Activated CD4-positive, alpha-beta T cell treated with anti-CD3 and anti-CD28 coated beads, Interleukin-2, amount 10 ng/mL, durations not matched to agents 24 days and 14 days (primary cell): ENCODE measurements around the gene NRXN3. TPM values are rescaled to one million over a fixed set of nuclear protein-coding genes. Genes with fewer than 3 reads are reported as not detected.
"Not testable (repeated sequence)": the region's sequence is repeated elsewhere in the genome, so short reads cannot be mapped to it uniquely, and the experiment has no call there.

Source experiments
- DNase-seq: peaks from one replicate; pipeline ENCODE4 v3.0.0; 2022
- H3K27ac Mint-ChIP-seq: one replicate; pipeline ENCODE4 v1.8.0; 2022; ENCODE audit warnings: mild to moderate bottlenecking, mixed read lengths
- H3K27me3 Mint-ChIP-seq: one replicate; pipeline ENCODE4 v1.8.0; 2022; ENCODE audit warnings: mixed read lengths
- H3K36me3 Mint-ChIP-seq: one replicate; pipeline ENCODE4 v1.8.0; 2022; ENCODE audit warnings: low read depth, mild to moderate bottlenecking, mixed read lengths
- H3K4me1 Mint-ChIP-seq: one replicate; pipeline ENCODE4 v1.8.0; 2021; ENCODE audit warnings: mixed read lengths
- H3K4me3 Mint-ChIP-seq: one replicate; pipeline ENCODE4 v1.8.0; 2022; ENCODE audit warnings: mild to moderate bottlenecking, moderate library complexity, mixed read lengths
- H3K9me3 Mint-ChIP-seq: one replicate; pipeline ENCODE4 v1.8.0; 2021; ENCODE audit warnings: mixed read lengths
- intact Hi-C: fragments of 100-400 bp; cut with micrococcal nuclease; formaldehyde crosslinking; loops from one replicate; pipeline ENCODE4 v1.15.1; 2023
- total RNA-seq: library from RNA; stranded (reverse); gene quantifications from 2 replicates; pipeline ENCODE4 v1.2.3, GENCODE V29; 2022

Gene NRXN3
- total RNA-seq, 1 donor from 2014 or later, result not detected

GRCh38 chr14:78566026-78566858, 396.1 kb downstream of the NRXN3 start:
- Mint-ChIP-seq H3K27me3 (no peaks in the 10 kb centered on the region), H3K4me3 (peak overlapping the region; percentile 28), H3K36me3 (no peaks in the 10 kb centered on the region), H3K4me1 (peaks cover 3% of the 10 kb centered on the region), H3K27ac (no peak overlapping the region), H3K9me3 (no peaks in the 10 kb centered on the region)
- intact Hi-C loops, result loop anchor here (2.0 kb wide), 1 partner anchor 703 kb away; no protein-coding TSS in a partner anchor
- DNase-seq, result peak; percentile 87

GRCh38 chr14:78566859-78567172, 396.6 kb downstream of the NRXN3 start:
- Mint-ChIP-seq H3K4me3 (no peak overlapping the region), H3K27me3 (no peaks in the 10 kb centered on the region), H3K9me3 (no peaks in the 10 kb centered on the region), H3K4me1 (peaks cover 3% of the 10 kb centered on the region), H3K36me3 (no peaks in the 10 kb centered on the region), H3K27ac (no peak overlapping the region)
- no peak for DNase-seq
- intact Hi-C loops, result loop anchor here (2.0 kb wide), 1 partner anchor 704 kb away; no protein-coding TSS in a partner anchor

GRCh38 chr14:78567343-78567742, 397.2 kb downstream of the NRXN3 start:
- Mint-ChIP-seq H3K4me3 (no peak overlapping the region), H3K27me3 (no peaks in the 10 kb centered on the region), H3K4me1 (peaks cover 3% of the 10 kb centered on the region), H3K9me3 (no peaks in the 10 kb centered on the region), H3K36me3 (no peaks in the 10 kb centered on the region), H3K27ac (no peak overlapping the region)
- DNase-seq, result no peak
- intact Hi-C loops, result loop anchor here (2.0 kb wide), 1 partner anchor 705 kb away; no protein-coding TSS in a partner anchor

DNA sequence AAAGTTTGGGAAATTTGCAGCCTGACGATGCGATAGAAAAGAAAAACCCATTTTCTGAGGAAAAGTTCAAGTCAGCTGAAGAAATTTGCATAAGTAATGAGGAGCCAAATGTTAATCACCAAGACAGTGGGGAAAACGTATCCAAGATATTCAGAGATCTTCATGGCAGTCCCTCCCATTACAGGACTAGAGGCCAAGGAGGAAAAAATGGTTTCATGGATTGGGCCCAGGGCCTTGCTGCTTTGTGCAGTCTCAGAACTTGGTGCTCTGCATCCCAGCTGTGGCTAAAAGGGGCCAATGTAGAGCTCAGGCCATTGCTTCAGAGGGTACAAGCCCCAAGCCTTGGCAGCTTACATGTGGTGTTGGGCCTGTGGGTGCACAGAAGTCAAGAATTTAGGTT, 403.6 kb downstream of the NRXN3 start:
- H3K36me3 Mint-ChIP-seq, H3K27me3 Mint-ChIP-seq, DNase-seq, H3K9me3 Mint-ChIP-seq, H3K4me3 Mint-ChIP-seq, H3K4me1 Mint-ChIP-seq, intact Hi-C loops, H3K27ac Mint-ChIP-seq: not testable (repeated sequence)

GRCh38 chr14:78576437-78577166, 406.4 kb downstream of the NRXN3 start:
- intact Hi-C loops, result no loop called here
- no peaks in the 10 kb centered on the region for H3K4me1 Mint-ChIP-seq
- no peak overlapping the region for H3K27ac Mint-ChIP-seq
- H3K9me3 Mint-ChIP-seq, result peaks cover 6% of the 10 kb centered on the region
- no peak overlapping the region for H3K4me3 Mint-ChIP-seq
- no peaks in the 10 kb centered on the region for H3K27me3 Mint-ChIP-seq
- DNase-seq, result no peak
- no peaks in the 10 kb centered on the region for H3K36me3 Mint-ChIP-seq

DNA sequence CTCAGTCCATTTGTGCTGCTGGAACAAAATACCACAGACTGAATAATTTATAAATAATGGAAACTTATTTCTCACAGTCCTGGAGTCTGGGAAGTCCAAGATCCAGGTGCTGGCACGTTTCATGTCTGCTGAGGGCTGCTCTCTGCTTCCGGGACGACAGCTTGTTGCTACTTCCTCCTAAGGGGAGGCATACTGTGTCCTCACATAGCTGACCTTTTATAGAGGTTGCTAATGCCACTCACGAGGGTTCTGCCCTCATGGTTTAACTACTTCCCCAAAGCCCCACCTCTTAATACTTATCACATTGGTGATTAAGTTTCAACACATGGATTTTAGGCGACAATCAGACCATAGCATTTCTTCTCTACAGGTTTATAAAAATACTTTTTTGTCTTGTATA, 411.1 kb downstream of the NRXN3 start:
- DNase-seq, result no peak
- intact Hi-C loops, result no loop called here
- H3K27me3 Mint-ChIP-seq, result no peaks in the 10 kb centered on the region
- H3K36me3 Mint-ChIP-seq, result no peaks in the 10 kb centered on the region
- H3K4me1 Mint-ChIP-seq, result no peaks in the 10 kb centered on the region
- no peak overlapping the region for H3K4me3 Mint-ChIP-seq
- no peak overlapping the region for H3K27ac Mint-ChIP-seq
- H3K9me3 Mint-ChIP-seq, result no peaks in the 10 kb centered on the region

DNA sequence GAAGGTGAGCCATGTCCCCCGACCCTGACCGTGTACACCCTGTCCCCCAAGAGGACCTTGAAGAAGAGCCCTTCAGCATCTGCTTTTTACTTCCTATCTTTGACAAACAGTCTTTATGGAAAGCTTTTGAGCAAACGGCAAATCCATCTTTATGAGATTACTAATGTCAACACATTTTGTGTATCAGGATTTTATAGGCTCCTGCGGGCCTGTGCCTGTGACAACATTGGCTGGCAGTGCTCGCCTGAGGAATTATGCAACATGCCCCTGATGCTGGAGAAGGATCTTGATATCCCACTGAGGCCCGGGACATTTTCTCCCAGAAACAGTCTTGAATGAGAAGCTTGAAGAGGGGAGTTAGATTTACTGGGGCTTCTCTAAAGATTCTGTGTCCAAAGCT, 416.5 kb downstream of the NRXN3 start:
- no peak for DNase-seq
- Mint-ChIP-seq H3K4me3 (no peak overlapping the region), H3K4me1 (no peaks in the 10 kb centered on the region), H3K27ac (no peak overlapping the region), H3K36me3 (no peaks in the 10 kb centered on the region), H3K27me3 (no peaks in the 10 kb centered on the region), H3K9me3 (no peaks in the 10 kb centered on the region)
- intact Hi-C loops, result no loop called here

DNA sequence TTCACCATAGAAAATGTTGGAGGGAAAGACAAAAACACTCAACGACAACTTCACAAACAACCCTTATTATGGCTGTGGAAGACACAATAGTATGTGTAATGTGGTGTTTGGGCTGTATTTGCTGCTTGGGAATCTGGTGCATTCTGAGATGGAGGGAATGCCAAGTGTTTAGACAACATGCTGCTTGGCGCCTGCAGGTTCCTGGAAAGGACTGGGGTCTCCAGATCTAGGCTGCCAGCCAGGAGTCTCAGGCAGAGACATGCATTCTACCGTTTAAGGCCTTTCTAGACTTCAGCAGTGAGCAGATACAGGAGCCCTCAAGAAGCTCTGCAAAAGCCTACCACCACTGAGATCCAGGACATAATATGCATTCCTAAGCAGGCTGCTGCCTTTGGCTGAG, 418.7 kb downstream of the NRXN3 start:
- intact Hi-C loops, result no loop called here
- no peaks in the 10 kb centered on the region for H3K4me1 Mint-ChIP-seq
- H3K4me3 Mint-ChIP-seq, result no peak overlapping the region
- no peak for DNase-seq
- no peaks in the 10 kb centered on the region for H3K9me3 Mint-ChIP-seq
- no peak overlapping the region for H3K27ac Mint-ChIP-seq
- no peaks in the 10 kb centered on the region for H3K36me3 Mint-ChIP-seq
- no peaks in the 10 kb centered on the region for H3K27me3 Mint-ChIP-seq

GRCh38 chr14:78592616-78593219, 422.5 kb downstream of the NRXN3 start:
- no peaks in the 10 kb centered on the region for H3K4me1 Mint-ChIP-seq
- DNase-seq, result no peak
- intact Hi-C loops, result loop anchor here (10.0 kb wide), 1 partner anchor 828 kb away; the partner anchor contains the start of gene SNW1
- H3K9me3 Mint-ChIP-seq, result no peaks in the 10 kb centered on the region
- H3K27ac Mint-ChIP-seq, result no peak overlapping the region
- H3K4me3 Mint-ChIP-seq, result no peak overlapping the region
- no peaks in the 10 kb centered on the region for H3K36me3 Mint-ChIP-seq
- H3K27me3 Mint-ChIP-seq, result no peaks in the 10 kb centered on the region

- DNase-seq, result no peak
- Mint-ChIP-seq H3K36me3 (no peaks in the 10 kb centered on the region), H3K9me3 (no peaks in the 10 kb centered on the region), H3K4me3 (no peak overlapping the region), H3K27ac (no peak overlapping the region), H3K27me3 (no peaks in the 10 kb centered on the region), H3K4me1 (no peaks in the 10 kb centered on the region)
- intact Hi-C loops, result loop anchor here (10.0 kb wide), 1 partner anchor 829 kb away; the partner anchor contains the start of gene SNW1
These were observed 423.8 kb downstream of the NRXN3 start for GRCh38 chr14:78593949-78594348.

- H3K27me3 Mint-ChIP-seq, result no peaks in the 10 kb centered on the region
These were observed 425.6 kb downstream of the NRXN3 start for GRCh38 chr14:78595797-78596196.

GRCh38 chr14:78598046-78598920, 428.1 kb downstream of the NRXN3 start:
- Mint-ChIP-seq H3K27ac (no peak overlapping the region), H3K27me3 (no peaks in the 10 kb centered on the region), H3K36me3 (no peaks in the 10 kb centered on the region), H3K4me1 (no peaks in the 10 kb centered on the region), H3K4me3 (no peak overlapping the region), H3K9me3 (no peaks in the 10 kb centered on the region)
- peak; percentile 78 for DNase-seq
- intact Hi-C loops, result loop anchor here (2.0 to 10.0 kb wide), 3 partner anchors 149 to 833 kb away; partner anchors contain the start of gene SNW1

More at GRCh38 chr14:78595797-78596196, 425.6 kb downstream of the NRXN3 start:
- Mint-ChIP-seq H3K4me3 (no peak overlapping the region), H3K36me3 (no peaks in the 10 kb centered on the region), H3K4me1 (no peaks in the 10 kb centered on the region), H3K27ac (no peak overlapping the region), H3K9me3 (no peaks in the 10 kb centered on the region)
- DNase-seq, result no peak
- intact Hi-C loops, result loop anchor here (10.0 kb wide), 1 partner anchor 831 kb away; the partner anchor contains the start of gene SNW1

DNA sequence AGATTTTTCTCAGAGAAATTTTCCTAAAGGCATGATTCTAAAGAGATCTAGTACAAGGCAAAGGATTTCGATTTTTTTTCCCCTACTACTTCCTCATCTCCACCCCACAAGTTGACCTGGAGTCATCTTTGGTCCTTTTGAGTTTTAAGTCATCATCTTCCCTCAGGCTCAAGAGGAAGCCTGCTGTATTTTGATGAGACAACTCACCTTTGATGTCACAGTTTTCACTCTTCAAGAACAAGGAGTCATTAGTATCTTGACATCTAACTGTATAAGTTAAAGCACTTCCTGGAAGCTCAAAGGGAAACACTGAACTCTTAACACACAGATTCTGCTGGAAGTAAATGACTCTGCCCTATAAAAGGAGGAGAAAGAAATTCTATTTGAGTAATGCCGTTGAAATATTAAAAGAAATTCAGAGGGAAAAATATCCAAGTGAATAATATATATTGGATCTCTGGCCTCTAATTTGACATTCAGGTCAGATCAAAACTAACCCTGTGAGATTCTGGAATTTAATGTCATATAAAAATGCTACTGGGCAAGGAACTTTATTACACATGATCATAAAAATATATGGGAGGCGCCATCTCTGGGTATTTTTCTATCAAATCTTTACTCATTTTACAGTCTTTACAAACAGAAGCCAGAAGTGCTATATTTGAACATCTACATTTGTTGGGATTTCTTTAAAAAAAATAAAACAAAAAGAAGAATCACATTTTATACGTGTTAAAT, 435.0 kb downstream of the NRXN3 start:
- peaks cover 2% of the 10 kb centered on the region for H3K4me1 Mint-ChIP-seq
- DNase-seq, result no peak
- H3K4me3 Mint-ChIP-seq, result no peak overlapping the region
- no peaks in the 10 kb centered on the region for H3K36me3 Mint-ChIP-seq
- no peaks in the 10 kb centered on the region for H3K27me3 Mint-ChIP-seq
- intact Hi-C loops, result no loop called here
- H3K9me3 Mint-ChIP-seq, result no peaks in the 10 kb centered on the region
- H3K27ac Mint-ChIP-seq, result no peak overlapping the region
